IMR-90 (cell line): ENCODE results near the gene CPNE1. TPM values are rescaled to one million over a fixed set of nuclear protein-coding genes. Genes with fewer than 3 reads are reported as not detected.

Experiments used
- ATAC-seq: fragments of 200-7000 bp; cut with Tn5 transposase; 2 replicates; pipeline ENCODE4 v1.9.1; 2020; ENCODE audit warnings: low read depth, mild to moderate bottlenecking, moderate library complexity
- BruUV-seq: library from RNA; stranded (reverse); fragments of 400-500 nt; replicated peaks from 2 replicates; lab custom pipeline; 2021; lab: Mats Ljungman, UMichigan
- CTCF ChIA-PET: fragments of 300-600 bp; formaldehyde crosslinking; extraction: SDS; loops from one replicate; lab custom pipeline; 2021; ENCODE audit warnings: antibody characterized with exemption; lab: Yijun Ruan, JAX
- POLR2A ChIA-PET: fragments of 300-600 bp; sonication (Branson Sonifier 250); formaldehyde crosslinking; loops from one replicate; lab custom pipeline; 2022; ENCODE audit warnings: antibody characterized with exemption; ENCODE audit not compliant: unreplicated experiment; lab: Charles Lee
- DNase-seq: peaks from one replicate; pipeline ENCODE4 v3.0.0; 2013
- H2AFZ ChIP-seq: replicated peaks from 2 replicates; pipeline ENCODE3; 2013; ENCODE audit warnings: low read length, mild to moderate bottlenecking; ENCODE audit not compliant: poor library complexity
- H2AK5ac ChIP-seq: 2 replicates; pipeline ENCODE4 v1.6.1; 2013; ENCODE audit warnings: low read depth, low read length, inconsistent platforms
- H2AK9ac ChIP-seq: replicated peaks from 2 replicates; pipeline ENCODE3; 2013; ENCODE audit warnings: mild to moderate bottlenecking, low read depth, low read length, moderate library complexity; ENCODE audit not compliant: poor library complexity
- H2BK120ac ChIP-seq: 2 replicates; pipeline ENCODE4 v1.6.1; 2013; ENCODE audit warnings: low read depth, low read length, inconsistent platforms
- H2BK15ac ChIP-seq: 3 replicates; pipeline ENCODE4 v1.6.1; 2013; ENCODE audit warnings: low read depth, low read length, inconsistent platforms
- H2BK20ac ChIP-seq: 2 replicates; pipeline ENCODE4 v1.6.1; 2013; ENCODE audit warnings: low read depth, mild to moderate bottlenecking, inconsistent platforms, low read length, moderate library complexity
- H2BK5ac ChIP-seq: 2 replicates; pipeline ENCODE4 v1.6.1; 2013; ENCODE audit warnings: mild to moderate bottlenecking, low read depth, low read length, inconsistent platforms; ENCODE audit not compliant: poor library complexity, severe bottlenecking
- H3K14ac ChIP-seq: replicated peaks from 2 replicates; pipeline ENCODE4 v1.6.1; 2013; ENCODE audit warnings: low read depth, low read length, inconsistent platforms
- H3K18ac ChIP-seq: 2 replicates; pipeline ENCODE4 v1.6.1; 2013; ENCODE audit warnings: low read depth, low read length, control low read depth
- H3K23ac ChIP-seq: 2 replicates; pipeline ENCODE4 v1.6.1; 2013; ENCODE audit warnings: low read depth, low read length, inconsistent platforms
- H3K27ac ChIP-seq: 2 replicates; pipeline ENCODE4 v1.5.1; 2013; ENCODE audit warnings: mild to moderate bottlenecking, control low read depth, low read length; ENCODE audit not compliant: insufficient read depth
- H3K27me3 ChIP-seq: 2 replicates; pipeline ENCODE4 v1.6.1; 2013; ENCODE audit warnings: low read length; ENCODE audit not compliant: control insufficient read depth, insufficient read depth
- H3K36me3 ChIP-seq: 2 replicates; pipeline ENCODE4 v1.6.1; 2013; ENCODE audit warnings: low read length, mixed read lengths; ENCODE audit not compliant: control insufficient read depth, insufficient read depth
- H3K4ac ChIP-seq: 2 replicates; pipeline ENCODE4 v1.6.1; 2013; ENCODE audit warnings: low read depth, low read length, inconsistent platforms
- H3K4me1 ChIP-seq: 2 replicates; pipeline ENCODE4 v1.6.1; 2013; ENCODE audit warnings: low read length, mixed read lengths; ENCODE audit not compliant: control insufficient read depth, insufficient read depth
- H3K4me2 ChIP-seq: 2 replicates; pipeline ENCODE4 v1.6.1; 2013; ENCODE audit warnings: low read depth, mild to moderate bottlenecking, control low read depth, low read length, moderate library complexity
- H3K4me3 ChIP-seq: 2 replicates; pipeline ENCODE4 v1.5.1; 2013; ENCODE audit warnings: low read depth, mild to moderate bottlenecking, control low read depth, low read length, moderate library complexity; ENCODE audit not compliant: insufficient read depth
- H3K56ac ChIP-seq: 2 replicates; pipeline ENCODE4 v1.6.1; 2013; ENCODE audit warnings: low read length, inconsistent platforms; ENCODE audit not compliant: insufficient read depth; ENCODE audit errors: extremely low read depth
- H3K79me1 ChIP-seq, 2 experiments: 2 replicates each; pipeline ENCODE4 v1.6.1; 2013; ENCODE audit warnings: low read length in 2 of 2, inconsistent platforms in 1 of 2, low read depth in 1 of 2
- H3K9ac ChIP-seq: 2 replicates; pipeline ENCODE4 v1.6.1; 2013; ENCODE audit warnings: low read depth, low read length, control low read depth
- H3K9me1 ChIP-seq: 2 replicates; pipeline ENCODE4 v1.6.1; 2013; ENCODE audit warnings: low read length, inconsistent platforms; ENCODE audit not compliant: insufficient read depth
- H3K9me3 ChIP-seq: 2 replicates; pipeline ENCODE4 v1.6.1; 2013; ENCODE audit warnings: low read length; ENCODE audit not compliant: control insufficient read depth, insufficient read depth
- H4K20me1 ChIP-seq: 2 replicates; pipeline ENCODE4 v1.6.1; 2013; ENCODE audit warnings: low read length, inconsistent platforms; ENCODE audit not compliant: insufficient read depth
- H4K5ac ChIP-seq: 2 replicates; pipeline ENCODE4 v1.6.1; 2013; ENCODE audit warnings: mild to moderate bottlenecking, low read depth, low read length, control low read depth
- H4K8ac ChIP-seq, 2 experiments: 2 replicates each; pipeline ENCODE4 v1.6.1; 2013; ENCODE audit warnings: low read depth in 2 of 2, low read length in 2 of 2, control low read depth in 1 of 2, inconsistent platforms in 1 of 2
- H4K91ac ChIP-seq: 2 replicates; pipeline ENCODE4 v1.6.1; 2013; ENCODE audit warnings: low read depth, low read length, inconsistent platforms; ENCODE audit not compliant: insufficient read depth
- BHLHE40 ChIP-seq: fragments of 150-350 bp; IDR thresholded peaks from 2 replicates; pipeline ENCODE4 v1.6.1; 2016; ENCODE audit warnings: mild to moderate bottlenecking, low read depth, low read length
- CEBPB ChIP-seq: IDR thresholded peaks from 2 replicates; pipeline ENCODE4 v1.6.1; 2012; ENCODE audit warnings: low read depth, low read length, improper control_type of control experiment
- CHD1 ChIP-seq: IDR thresholded peaks from 2 replicates; pipeline ENCODE4 v1.6.1; 2012; ENCODE audit warnings: low read depth, low read length, improper control_type of control experiment
- CTCF ChIP-seq: conservative IDR thresholded peaks from 2 replicates; pipeline ENCODE4 v1.5.1; 2012; ENCODE audit warnings: mild to moderate bottlenecking, low read depth, low read length, improper control_type of control experiment
- ELK1 ChIP-seq: fragments of 150-350 bp; IDR thresholded peaks from 2 replicates; pipeline ENCODE4 v1.6.1; 2016; ENCODE audit warnings: low read depth, mild to moderate bottlenecking, low read length, moderate library complexity, borderline replicate concordance
- FOS ChIP-seq: fragments of 150-350 bp; IDR thresholded peaks from 2 replicates; pipeline ENCODE4 v1.6.1; 2016; ENCODE audit warnings: low read depth, low read length
- MAFK ChIP-seq: IDR thresholded peaks from 2 replicates; pipeline ENCODE4 v1.6.1; 2012; ENCODE audit warnings: low read depth, low read length, improper control_type of control experiment
- MAZ ChIP-seq: IDR thresholded peaks from 2 replicates; pipeline ENCODE4 v1.6.1; 2012; ENCODE audit warnings: low read depth, mild to moderate bottlenecking, low read length, improper control_type of control experiment, moderate library complexity, borderline replicate concordance
- MXI1 ChIP-seq: IDR thresholded peaks from 2 replicates; pipeline ENCODE4 v1.6.1; 2012; ENCODE audit warnings: low read depth, mild to moderate bottlenecking, low read length, moderate library complexity, borderline replicate concordance
- NFE2L2 ChIP-seq: fragments of 150-350 bp; IDR thresholded peaks from 2 replicates; pipeline ENCODE4 v1.6.1; 2016; ENCODE audit warnings: low read depth, mild to moderate bottlenecking, low read length
- POLR2A ChIP-seq: IDR thresholded peaks from 2 replicates; pipeline ENCODE4 v1.6.1; 2012; ENCODE audit warnings: mild to moderate bottlenecking, low read depth, low read length
- RAD21 ChIP-seq: IDR thresholded peaks from 2 replicates; pipeline ENCODE4 v1.6.1; 2012; ENCODE audit warnings: low read length, improper control_type of control experiment
- RCOR1 ChIP-seq: IDR thresholded peaks from 2 replicates; pipeline ENCODE4 v1.6.1; 2012; ENCODE audit warnings: mild to moderate bottlenecking, low read length, improper control_type of control experiment; ENCODE audit not compliant: insufficient replicate concordance
- RFX5 ChIP-seq: IDR thresholded peaks from 2 replicates; pipeline ENCODE4 v1.8.0; 2012; ENCODE audit warnings: low read depth, mild to moderate bottlenecking, low read length, moderate library complexity
- SMC3 ChIP-seq: fragments of 150-350 bp; IDR thresholded peaks from 2 replicates; pipeline ENCODE4 v1.6.1; 2016; ENCODE audit warnings: low read depth, mild to moderate bottlenecking, antibody characterized with exemption, low read length, moderate library complexity
- WGBS, 2 experiments: methylation state at CpG; one replicate each; pipeline versions ENCODE4 v1.1.5 to v1.1.7; 2013; ENCODE audit warnings: missing lambda C conversion rate in 2 of 2; ENCODE audit not compliant: insufficient read length in 1 of 2; ENCODE audit errors: extremely low coverage in 2 of 2; 5-methylcytosine and 5-hydroxymethylcytosine counted together
- dilution Hi-C: fragments of 300-500 bp; cut with HindIII; formaldehyde crosslinking; loops from one replicate; pipeline ENCODE4 v1.14.3; 2018; ENCODE audit warnings: low sequenced_read_pairs; ENCODE audit not compliant: unreplicated experiment
- in situ Hi-C: fragments of 300-500 bp; cut with MboI; formaldehyde crosslinking; loops from 3 replicates; pipeline ENCODE4 v1.14.3; 2019; ENCODE audit warnings: low sequenced_read_pairs, inconsistent platforms, mixed read lengths
- intact Hi-C: fragments of 100-400 bp; cut with micrococcal nuclease; formaldehyde crosslinking; loops from 2 replicates; pipeline ENCODE4 v1.10.0; 2022
- polyA plus RNA-seq, 3 experiments: library from polyadenylated mRNA; depleted of rRNA; stranded (reverse); fragments of >200 nt; gene quantifications; 2 replicates each; pipeline ENCODE4 v1.2.3, GENCODE V29; 2012; ENCODE audit warnings: low replicate concordance in 1 of 3
- total RNA-seq: library from RNA; depleted of rRNA; stranded (reverse); fragments of >200 nt; gene quantifications from 2 replicates; pipeline ENCODE4 v1.2.3, GENCODE V29; 2012
- TF ChIP-seq, protein P1 (sequence below): fragments of 150-350 bp; IDR thresholded peaks from 2 replicates; pipeline ENCODE4 v1.6.1; 2017; ENCODE audit warnings: mild to moderate bottlenecking, antibody characterized with exemption, low read length, low read depth

The CPNE1 gene
- total and polyA plus RNA-seq, 2 of the 4 experiments (the other 2 are of a cell fraction) = 163 to 165 TPM

DNA sequence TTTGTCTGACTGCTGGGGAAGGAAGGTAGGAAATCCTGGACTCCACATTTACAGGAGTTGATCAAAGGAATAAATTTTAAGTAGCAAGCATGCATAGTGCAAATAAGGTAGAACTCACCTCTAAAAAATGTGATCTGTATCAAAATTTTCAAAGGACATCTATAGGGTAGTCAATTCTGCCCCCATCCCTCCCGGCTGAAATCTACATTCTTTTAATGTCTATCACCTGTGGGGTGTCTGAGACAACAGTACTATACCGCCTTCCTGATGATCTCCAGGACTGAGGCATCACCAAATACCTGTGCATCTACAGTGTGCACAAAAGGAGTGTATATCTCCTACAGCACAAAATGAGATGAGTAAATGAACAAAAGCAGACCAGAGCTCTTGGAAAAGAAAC is 19.9 kb downstream of the CPNE1 start:
- Histone ChIP-seq H2AFZ (no peak overlapping the region), H3K9ac (no peak overlapping the region), H3K27me3 (no peaks in the 10 kb centered on the region), H2AK9ac (no peak overlapping the region), H3K18ac (no peak overlapping the region), H3K4me2 (no peak overlapping the region), H3K23ac (no peak overlapping the region), H3K4me1 (no peaks in the 10 kb centered on the region), H2BK15ac (no peak overlapping the region), H3K9me1 (peaks cover 27% of the 10 kb centered on the region), H3K4ac (no peak overlapping the region), H2BK5ac (no peak overlapping the region), H3K36me3 (peaks cover 2% of the 10 kb centered on the region; the same call in 1 of the 2 replicates), H3K79me1 (peaks cover 51 to 89% of the 10 kb centered on the region in 2 experiments), H4K5ac (no peak overlapping the region), H2BK120ac (no peak overlapping the region), H4K20me1 (peaks cover 88% of the 10 kb centered on the region), H3K9me3 (no peaks in the 10 kb centered on the region), H3K27ac (no peak overlapping the region), H3K56ac (no peak overlapping the region), H4K91ac (no peak overlapping the region), H2AK5ac (no peak overlapping the region), H3K4me3 (no peak overlapping the region), H3K14ac (no peak overlapping the region), H4K8ac (no peak overlapping the region), H2BK20ac (no peak overlapping the region)
- no peak for DNase-seq
- in situ Hi-C loops (no loop called here), intact Hi-C loops (no loop called here), dilution Hi-C loops (no loop called here)
- POLR2A ChIA-PET = no interaction called here
- WGBS, 2 experiments = no CpG with 5 or more reads among the region's 2 CpGs
- BruUV-seq = no TSS peak
- no peak for ATAC-seq
- CTCF ChIA-PET = no interaction called here
- no peak for TF ChIP-seq MAFK
- TF ChIP-seq CTCF = no peak
- no peak for TF ChIP-seq MAZ
- TF ChIP-seq CHD1 = no peak
- TF ChIP-seq FOS = no peak
- TF ChIP-seq POLR2A = no peak
- TF ChIP-seq RAD21 = no peak
- no peak for TF ChIP-seq BHLHE40
- no peak for TF ChIP-seq RFX5
- TF ChIP-seq, protein P1, sequence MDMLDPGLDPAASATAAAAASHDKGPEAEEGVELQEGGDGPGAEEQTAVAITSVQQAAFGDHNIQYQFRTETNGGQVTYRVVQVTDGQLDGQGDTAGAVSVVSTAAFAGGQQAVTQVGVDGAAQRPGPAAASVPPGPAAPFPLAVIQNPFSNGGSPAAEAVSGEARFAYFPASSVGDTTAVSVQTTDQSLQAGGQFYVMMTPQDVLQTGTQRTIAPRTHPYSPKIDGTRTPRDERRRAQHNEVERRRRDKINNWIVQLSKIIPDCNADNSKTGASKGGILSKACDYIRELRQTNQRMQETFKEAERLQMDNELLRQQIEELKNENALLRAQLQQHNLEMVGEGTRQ = no peak
- no peak for TF ChIP-seq RCOR1
- no peak for TF ChIP-seq ELK1
- TF ChIP-seq SMC3 = no peak
- TF ChIP-seq NFE2L2 = no peak
- TF ChIP-seq MXI1 = no peak
- no peak for TF ChIP-seq CEBPB
